GM12878 (cell line): ENCODE results near the gene PPP2R1B. TPM values are rescaled to one million over a fixed set of nuclear protein-coding genes. Genes with fewer than 3 reads are reported as not detected.

ENCODE experiments used
- ATAC-seq: fragments of 200-7000 bp; cut with Tn5 transposase; 3 replicates; pipeline ENCODE4 v1.9.1; 2020; ENCODE audit warnings: mild to moderate bottlenecking, moderate library complexity
- BruUV-seq: library from RNA; stranded (reverse); fragments of 400-500 nt; replicated peaks from 2 replicates; lab custom pipeline; 2021; lab: Mats Ljungman, UMichigan
- CTCF ChIA-PET: fragments of 300-600 bp; sonication (Branson Sonifier 250); formaldehyde crosslinking; extraction: SDS; loops from one replicate; lab custom pipeline; 2021; ENCODE audit warnings: inconsistent platforms; lab: Yijun Ruan, JAX
- POLR2A ChIA-PET: fragments of 350-600 bp; formaldehyde crosslinking; extraction: SDS; loops from one replicate; lab custom pipeline; 2021; ENCODE audit warnings: inconsistent platforms; lab: Charles Lee
- RAD21 ChIA-PET: fragments of 300-600 bp; sonication (Branson Sonifier 250); formaldehyde crosslinking; loops from one replicate; lab custom pipeline; 2023; ENCODE audit warnings: antibody characterized with exemption; ENCODE audit not compliant: unreplicated experiment; lab: Charles Lee
- SMC1A ChIA-PET: fragments of 300-600 bp; sonication (Branson Sonifier 250); formaldehyde crosslinking; loops from one replicate; lab custom pipeline; 2023; ENCODE audit not compliant: unreplicated experiment, uncharacterized antibody; lab: Charles Lee
- DNase-seq: peaks from one replicate; pipeline ENCODE4 v3.0.0-alpha.2; 2011; ENCODE audit warnings: low read depth, low spot score
- FAIRE-seq: peaks from 3 replicates; lab custom pipeline; 2011; peaks lifted over from hg19 to GRCh38; lab: Jason Lieb, UNC
- H2AFZ ChIP-seq: 2 replicates; pipeline ENCODE4 v1.6.0; 2011; ENCODE audit warnings: low read depth, low read length, control low read depth; ENCODE audit not compliant: control insufficient read depth
- H3K27ac ChIP-seq: 2 replicates; pipeline ENCODE4 v1.5.1; 2011; ENCODE audit warnings: control low read depth; ENCODE audit not compliant: control insufficient read depth, insufficient read depth
- H3K27me3 ChIP-seq, 2 experiments: replicated peaks in 1 of 2; 2 replicates each; pipeline versions ENCODE4 v1.6.0 to v1.6.1; 2011; ENCODE audit warnings: low read length in 1 of 2; ENCODE audit not compliant: control insufficient read depth in 2 of 2, insufficient read depth in 2 of 2
- H3K36me3 ChIP-seq, 2 experiments: 2 replicates each; pipeline ENCODE4 v1.5.1; 2011; ENCODE audit warnings: low read length in 1 of 2; ENCODE audit not compliant: control insufficient read depth in 2 of 2, insufficient read depth in 2 of 2
- H3K4me1 ChIP-seq: 2 replicates; pipeline ENCODE4 v1.6.1; 2011; ENCODE audit warnings: mild to moderate bottlenecking, low read length, moderate library complexity, mixed read lengths; ENCODE audit not compliant: control insufficient read depth, insufficient read depth
- H3K4me2 ChIP-seq: 2 replicates; pipeline ENCODE4 v1.6.0; 2011; ENCODE audit warnings: control low read depth; ENCODE audit not compliant: control insufficient read depth, insufficient read depth
- H3K4me3 ChIP-seq: fragments of 200-600 bp; sonication (generic); 2 replicates; pipeline ENCODE4 v1.5.1; 2016
- H3K79me2 ChIP-seq: 2 replicates; pipeline ENCODE4 v1.6.0; 2011; ENCODE audit warnings: low read length; ENCODE audit not compliant: control insufficient read depth, insufficient read depth
- H3K9ac ChIP-seq: 2 replicates; pipeline ENCODE4 v1.8.0; 2011; ENCODE audit warnings: low read length, control low read depth, mixed read lengths; ENCODE audit not compliant: control insufficient read depth, insufficient read depth
- H3K9me3 ChIP-seq: replicated peaks from 3 replicates; pipeline ENCODE4 v1.5.1; 2011; ENCODE audit warnings: mild to moderate bottlenecking, low read length; ENCODE audit not compliant: control insufficient read depth, insufficient read depth
- H4K20me1 ChIP-seq: 2 replicates; pipeline ENCODE4 v1.6.0; 2011; ENCODE audit not compliant: control insufficient read depth, insufficient read depth
- CEBPZ ChIP-seq: fragments of 150-350 bp; IDR thresholded peaks from 2 replicates; pipeline ENCODE4 v1.6.1; 2016; ENCODE audit warnings: low read depth, low read length
- EP300 ChIP-seq, 2 experiments: fragments of 150-350 bp in 1 of 2; IDR thresholded peaks; 2 replicates each; pipeline ENCODE4 v1.6.1; 2011 to 2012; ENCODE audit warnings: low read depth in 2 of 2, low read length in 2 of 2, borderline replicate concordance in 1 of 2, improper control_type of control experiment in 1 of 2, inconsistent platforms in 1 of 2; ENCODE audit not compliant: control insufficient read depth in 1 of 2
- GABPA ChIP-seq: IDR thresholded peaks from 2 replicates; pipeline ENCODE4 v1.6.1; 2014; ENCODE audit warnings: antibody characterized with exemption, low read depth, mild to moderate bottlenecking, inconsistent platforms
- HSF1 ChIP-seq: fragments of 150-350 bp; IDR thresholded peaks from 2 replicates; pipeline ENCODE4 v1.6.1; 2014; ENCODE audit warnings: mild to moderate bottlenecking, low read depth, low read length
- NRF1 ChIP-seq: conservative IDR thresholded peaks from 2 replicates; pipeline ENCODE4 v1.6.1; 2011; ENCODE audit warnings: mild to moderate bottlenecking, low read depth, low read length, improper control_type of control experiment
- REST ChIP-seq: IDR thresholded peaks from 2 replicates; pipeline ENCODE4 v1.6.1; 2012; ENCODE audit warnings: mild to moderate bottlenecking, low read depth, low read length
- RFX5 ChIP-seq: IDR thresholded peaks from 2 replicates; pipeline ENCODE4 v1.6.1; 2011; ENCODE audit warnings: low read depth, low read length, improper control_type of control experiment
- SUPT20H ChIP-seq: IDR thresholded peaks from 2 replicates; pipeline ENCODE4 v1.6.1; 2011; ENCODE audit warnings: low read depth, mild to moderate bottlenecking, low read length, moderate library complexity, borderline replicate concordance; ENCODE audit not compliant: control insufficient read depth
- ZBTB40 ChIP-seq: fragments of 450-650 bp; IDR thresholded peaks from 2 replicates; pipeline ENCODE4 v1.6.1; 2016; ENCODE audit warnings: mild to moderate bottlenecking, moderate library complexity, borderline replicate concordance
- WGBS: methylation state at CpG from one replicate; pipeline ENCODE4 v1.1.6; 2016; ENCODE audit warnings: low lambda C conversion rate; ENCODE audit not compliant: insufficient replicate concordance, insufficient coverage; ENCODE audit errors: missing lambda C conversion rate; 5-methylcytosine and 5-hydroxymethylcytosine counted together
- in situ Hi-C: fragments of 300-500 bp; cut with MboI; formaldehyde crosslinking; loops from 9 replicates; pipeline ENCODE4 v1.14.3; 2018; ENCODE audit warnings: mixed read lengths
- intact Hi-C: fragments of 100-400 bp; cut with micrococcal nuclease; formaldehyde crosslinking; loops from one replicate; pipeline ENCODE4 v1.14.2; 2022; ENCODE audit not compliant: unreplicated experiment
- polyA plus RNA-seq, 11 experiments: library from polyadenylated mRNA; depleted of rRNA in 4 of 11; unstranded in 6 of 11; stranded (reverse) in 5 of 11; fragments of >200 nt; fragmentation: Nextera tagmentation in 4 of 11; fragmentation: Illumina TruSeq in 1 of 11; extraction: Ambion mirVana in 4 of 11; extraction: Trizol in 1 of 11; gene quantifications; 1 replicate in 1 of 11; 2 replicates in 10 of 11; pipeline versions ENCODE4 v1.2.1 to v1.2.3, GENCODE V29; 2011 to 2016; ENCODE audit warnings: inconsistent platforms in 2 of 11, missing spikeins in 2 of 11, low read depth in 1 of 11
- total RNA-seq, 4 experiments: library from RNA; depleted of rRNA in 3 of 4; stranded (reverse); fragments of >200 nt in 3 of 4; fragmentation: Illumina TruSeq in 1 of 4; extraction: Trizol in 1 of 4; gene quantifications; 2 replicates each; pipeline versions ENCODE4 v1.2.1 to v1.2.3, GENCODE V29; 2013 to 2021

The PPP2R1B gene
- total and polyA plus RNA-seq, 10 of the 15 experiments (the other 5 are each of a cell fraction or from before 2014, with no cell fraction given) = 26.6 to 68.2 (median 35.7) TPM

GRCh38 chr11:111739299-111739698, 26.9 kb downstream of the PPP2R1B start:
- H3K9me3 ChIP-seq = no peaks in the 10 kb centered on the region
- 100% methylated on average over 2 of the region's 2 CpGs for WGBS
- H2AFZ ChIP-seq = no peak overlapping the region
- intact Hi-C loops = no loop called here
- H3K4me1 ChIP-seq = peaks cover 5% of the 10 kb centered on the region; the same call in 1 of the 2 replicates
- ChIA-PET POLR2A (no interaction called here), CTCF (no interaction called here), RAD21 (interaction anchor here (0.8 to 1.3 kb wide), 2 partner anchors 27 to 44 kb away, joined by 3 read pairs; no protein-coding TSS in a partner anchor), SMC1A (interaction anchor here (1.1 to 1.4 kb wide), 2 partner anchors 26 to 42 kb away, joined by 3 to 4 read pairs; no protein-coding TSS in a partner anchor)
- H3K36me3 ChIP-seq = peaks cover 9 to 38% of the 10 kb centered on the region in 2 experiments
- no peak overlapping the region for H3K27ac ChIP-seq
- FAIRE-seq (no peak), ATAC-seq (no peak), DNase-seq (no peak)
- no peak overlapping the region for H3K4me2 ChIP-seq
- BruUV-seq = no TSS peak
- H3K9ac ChIP-seq = no peak overlapping the region
- H3K79me2 ChIP-seq = no peaks in the 10 kb centered on the region
- H3K27me3 ChIP-seq = no peaks in the 10 kb centered on the region
- in situ Hi-C loops = no loop called here
- H3K4me3 ChIP-seq = no peak overlapping the region
- H4K20me1 ChIP-seq = no peaks in the 10 kb centered on the region
- no peak for TF ChIP-seq EP300 (IDR thresholded peaks at IDR 0.05; ENCODE audit: borderline replicate concordance in 1 of 2, control insufficient read depth in 1 of 2, low read depth in 2 of 2, low read length in 2 of 2)
- no peak for TF ChIP-seq NRF1
- no peak for TF ChIP-seq RFX5
- TF ChIP-seq GABPA = no peak
- no peak for TF ChIP-seq ZBTB40
- no peak for TF ChIP-seq HSF1
- no peak for TF ChIP-seq SUPT20H
- TF ChIP-seq CEBPZ = no peak
- TF ChIP-seq REST = no peak
